SK-N-SH (cell line): ENCODE data around the gene CACNA1G. TPM values are rescaled to one million over a fixed set of nuclear protein-coding genes. Genes with fewer than 3 reads are reported as not detected.

Source experiments
- CTCF ChIA-PET: fragments of 300-600, 350-600 bp; formaldehyde crosslinking; extraction: SDS; loops from one replicate; lab custom pipeline; 2021; lab: Yijun Ruan, JAX
- POLR2A ChIA-PET: fragments of 350-600 bp; sonication (Branson Sonifier 250); formaldehyde crosslinking; extraction: SDS; loops from one replicate; lab custom pipeline; 2020; ENCODE audit warnings: antibody characterized with exemption, inconsistent platforms; lab: Yijun Ruan, JAX
- DNase-seq: peaks from one replicate; pipeline ENCODE4 v3.0.0; 2012
- H2AFZ ChIP-seq: fragments of 200-600 bp; sonication (generic); 2 replicates; pipeline ENCODE4 v1.8.1; 2016; ENCODE audit warnings: antibody characterized with exemption, mild to moderate bottlenecking, low read depth
- H3F3A ChIP-seq: fragments of 200-600 bp; sonication (generic); replicated peaks from 2 replicates; pipeline ENCODE3; 2016; ENCODE audit warnings: antibody characterized with exemption, mild to moderate bottlenecking; ENCODE audit not compliant: insufficient read depth
- H3K27ac ChIP-seq, 2 experiments: fragments of 200-500 bp in 1 of 2; fragments of 200-600 bp in 1 of 2; sonication (Bioruptor generic) in 1 of 2; sonication (generic), shearing (Covaris generic) in 1 of 2; 2 replicates each; pipeline versions ENCODE4 v1.5.1 to v1.6.1; 2014 to 2016; ENCODE audit warnings: low read depth in 2 of 2, inconsistent platforms in 1 of 2, low read length in 1 of 2, mild to moderate bottlenecking in 1 of 2, mixed read lengths in 1 of 2
- H3K27me3 ChIP-seq: fragments of 200-600 bp; sonication (generic), shearing (Covaris generic); 2 replicates; pipeline ENCODE4 v1.6.1; 2016; ENCODE audit warnings: mixed run types; ENCODE audit not compliant: insufficient read depth
- H3K36me3 ChIP-seq, 2 experiments: fragments of 200-500 bp in 1 of 2; fragments of 200-600 bp in 1 of 2; sonication (Bioruptor generic) in 1 of 2; sonication (generic) in 1 of 2; replicated peaks in 1 of 2; 2 replicates each; pipeline versions ENCODE3 to v1.5.1; 2014 to 2016; ENCODE audit warnings: low read length in 1 of 2, mild to moderate bottlenecking in 1 of 2; ENCODE audit not compliant: insufficient read depth in 2 of 2, control insufficient read depth in 1 of 2
- H3K4me1 ChIP-seq, 2 experiments: fragments of 200-500 bp in 1 of 2; fragments of 200-600 bp in 1 of 2; sonication (Bioruptor generic) in 1 of 2; sonication (generic), shearing (Covaris generic) in 1 of 2; 2 replicates each; pipeline versions ENCODE4 v1.5.1 to v1.6.1; 2014 to 2016; ENCODE audit warnings: low read depth in 1 of 2, low read length in 1 of 2, mixed run types in 1 of 2; ENCODE audit not compliant: insufficient read depth in 2 of 2, control insufficient read depth in 1 of 2
- H3K4me2 ChIP-seq: fragments of 200-600 bp; sonication (generic), shearing (Covaris generic); 2 replicates; pipeline ENCODE4 v1.6.1; 2017; ENCODE audit warnings: mixed run types
- H3K4me3 ChIP-seq, 2 experiments: fragments of 200-500 bp in 1 of 2; fragments of 200-600 bp in 1 of 2; sonication (Bioruptor generic) in 1 of 2; sonication (generic), shearing (Covaris generic) in 1 of 2; 2 replicates each; pipeline versions ENCODE4 v1.5.1 to v1.8.1; 2014 to 2016; ENCODE audit warnings: low read depth in 2 of 2, inconsistent platforms in 1 of 2, low read length in 1 of 2, mild to moderate bottlenecking in 1 of 2, mixed read lengths in 1 of 2, moderate library complexity in 1 of 2
- H3K79me2 ChIP-seq: fragments of 200-600 bp; sonication (generic); 2 replicates; pipeline ENCODE4 v1.8.1; 2017; ENCODE audit warnings: mild to moderate bottlenecking; ENCODE audit not compliant: insufficient read depth
- H3K9ac ChIP-seq: fragments of 200-600 bp; sonication (generic); 2 replicates; pipeline ENCODE4 v1.6.1; 2017; ENCODE audit warnings: mixed run types
- H3K9me2 ChIP-seq: fragments of 200-600 bp; sonication (generic); 2 replicates; pipeline ENCODE4 v1.6.1; 2017; ENCODE audit warnings: mixed run types
- H3K9me3 ChIP-seq: fragments of 200-600 bp; sonication (generic); 2 replicates; pipeline ENCODE4 v1.6.1; 2017; ENCODE audit warnings: mixed run types, mild to moderate bottlenecking, moderate library complexity
- H4K20me1 ChIP-seq: fragments of 200-600 bp; sonication (generic); 2 replicates; pipeline ENCODE4 v1.6.1; 2017; ENCODE audit warnings: mild to moderate bottlenecking, mixed run types; ENCODE audit not compliant: insufficient read depth
- CHD2 ChIP-seq: fragments of 150-350 bp; IDR thresholded peaks from 2 replicates; pipeline ENCODE4 v1.6.1; 2018; ENCODE audit warnings: low read length; ENCODE audit not compliant: partially characterized antibody
- ELF1 ChIP-seq: IDR thresholded peaks from 2 replicates; pipeline ENCODE4 v1.4.0; 2012
- EP300 ChIP-seq, 2 experiments: IDR thresholded peaks; 2 replicates each; pipeline versions ENCODE4 v1.4.0 to v1.6.1; 2012; ENCODE audit warnings: borderline replicate concordance in 1 of 2, low read depth in 1 of 2, low read length in 1 of 2
- FOXJ3 ChIP-seq: sonication (generic); formaldehyde crosslinking; IDR thresholded peaks from 2 replicates; pipeline ENCODE4 v1.5.1; 2020; ENCODE audit warnings: mild to moderate bottlenecking, missing genetic modification reagents
- GABPA ChIP-seq: IDR thresholded peaks from 2 replicates; pipeline ENCODE4 v1.4.0; 2012; ENCODE audit warnings: low read depth, mild to moderate bottlenecking
- GATA2 ChIP-seq: sonication (generic); formaldehyde crosslinking; IDR thresholded peaks from 2 replicates; pipeline ENCODE4 v1.5.0; 2020; ENCODE audit warnings: mild to moderate bottlenecking, missing genetic modification reagents
- IRF3 ChIP-seq: fragments of 150-350 bp; IDR thresholded peaks from 2 replicates; pipeline ENCODE4 v1.6.1; 2016; ENCODE audit warnings: mild to moderate bottlenecking, low read depth, low read length
- JUND ChIP-seq: IDR thresholded peaks from 2 replicates; pipeline ENCODE4 v1.4.0; 2012
- POLR2AphosphoS5 ChIP-seq: IDR thresholded peaks from 2 replicates; pipeline ENCODE4 v1.6.1; 2012; ENCODE audit warnings: low read depth, low read length
- RAD21 ChIP-seq: IDR thresholded peaks from 2 replicates; pipeline ENCODE4 v1.6.1; 2012; ENCODE audit warnings: mild to moderate bottlenecking, low read length
- RCOR1 ChIP-seq: fragments of 150-350 bp; IDR thresholded peaks from 2 replicates; pipeline ENCODE4 v1.6.1; 2017; ENCODE audit warnings: antibody characterized with exemption, low read length
- SMC3 ChIP-seq: IDR thresholded peaks from 2 replicates; pipeline ENCODE4 v1.6.1; 2012; ENCODE audit warnings: low read depth, low read length, improper control_type of control experiment
- WGBS: methylation state at CpG from one replicate; pipeline ENCODE4 v1.1.6; 2017; ENCODE audit warnings: low lambda C conversion rate; 5-methylcytosine and 5-hydroxymethylcytosine counted together
- polyA plus RNA-seq, 3 experiments: library from polyadenylated mRNA; depleted of rRNA; stranded (reverse); fragments of >200 nt; gene quantifications; 2 replicates each; pipeline ENCODE4 v1.2.3, GENCODE V29; 2012
- TF ChIP-seq, protein P1 (sequence below): IDR thresholded peaks from 2 replicates; pipeline ENCODE4 v1.4.0; 2012; ENCODE audit warnings: low read depth

CACNA1G gene
- polyA plus RNA-seq, 1 of the 3 experiments (the other 2 are of a cell fraction): 0.21 TPM

DNA sequence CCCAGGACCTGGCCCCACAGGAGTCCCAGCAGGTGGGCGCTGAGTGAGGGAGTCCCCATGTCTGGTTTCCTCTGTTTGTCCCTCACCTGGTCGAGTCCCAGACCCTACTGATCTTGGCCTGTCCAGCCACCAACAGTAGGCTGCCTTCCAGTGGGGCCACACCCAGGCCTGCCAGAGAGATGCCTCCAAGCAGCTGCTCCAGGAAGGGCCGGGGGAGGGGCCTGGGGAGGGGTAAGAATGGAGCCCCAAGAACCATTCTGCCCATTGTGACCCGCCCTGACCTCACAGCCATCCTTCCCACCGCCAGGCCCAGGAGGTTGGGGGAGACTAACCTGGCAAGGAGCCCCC, 12.8 kb upstream of the CACNA1G start:
- H3K27ac ChIP-seq: peak overlapping the region in 1 of 2 experiments; percentile 78; a peak in 2 of 4 replicates
- peak overlapping the region; percentile 98 for H3K4me2 ChIP-seq
- H3K9me3 ChIP-seq: no peaks in the 10 kb centered on the region
- WGBS: 62% methylated on average over 5 of the region's 5 CpGs
- H3K4me3 ChIP-seq: peak overlapping the region; percentile 70 to 76
- ChIA-PET CTCF (interaction anchor here (0.6 to 24.2 kb wide), 17 partner anchors 8 to 297 kb away, joined by 3 to 1212 read pairs (median 6); partner anchors contain the start of genes RSAD1 and TMEM92), POLR2A (interaction anchor here (0.7 kb wide), 1 partner anchor 7 kb away, joined by 3 read pairs; no protein-coding TSS in a partner anchor)
- H3K36me3 ChIP-seq: peaks cover 16 to 27% of the 10 kb centered on the region in 2 experiments
- peaks cover 16% of the 10 kb centered on the region for H3K79me2 ChIP-seq
- H4K20me1 ChIP-seq: no peaks in the 10 kb centered on the region
- DNase-seq: no peak
- H3K27me3 ChIP-seq: no peaks in the 10 kb centered on the region
- TF ChIP-seq, protein P1, sequence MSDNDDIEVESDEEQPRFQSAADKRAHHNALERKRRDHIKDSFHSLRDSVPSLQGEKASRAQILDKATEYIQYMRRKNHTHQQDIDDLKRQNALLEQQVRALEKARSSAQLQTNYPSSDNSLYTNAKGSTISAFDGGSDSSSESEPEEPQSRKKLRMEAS: no peak
- TF ChIP-seq ELF1: no peak
- TF ChIP-seq RCOR1: no peak
- no peak for TF ChIP-seq SMC3
- no peak for TF ChIP-seq CHD2
- no peak for TF ChIP-seq EP300 (IDR thresholded peaks at IDR 0.05; ENCODE audit: borderline replicate concordance in 1 of 2, low read depth in 1 of 2, low read length in 1 of 2)
- TF ChIP-seq GATA2: no peak
- no peak for TF ChIP-seq GABPA
- no peak for TF ChIP-seq JUND
- no peak for TF ChIP-seq IRF3
- TF ChIP-seq POLR2AphosphoS5: no peak
- no peak for TF ChIP-seq RAD21
- H3F3A ChIP-seq: peaks cover 6% of the 10 kb centered on the region
- H3K4me1 ChIP-seq: peaks cover 3 to 25% of the 10 kb centered on the region in 2 experiments; a peak in 3 of 4 replicates
- no peak overlapping the region; the same call in 1 of the 2 replicates for H2AFZ ChIP-seq
- H3K9ac ChIP-seq: peak overlapping the region; percentile 79
- H3K9me2 ChIP-seq: no peaks in the 10 kb centered on the region

GRCh38 chr17:50548831-50549230, 11.7 kb upstream of the CACNA1G start:
- no peak overlapping the region for H3K4me3 ChIP-seq
- no peak overlapping the region for H3K4me2 ChIP-seq
- ChIA-PET CTCF (interaction anchor here (0.7 to 24.2 kb wide), 16 partner anchors 10 to 293 kb away, joined by 3 to 1212 read pairs (median 32); partner anchors contain the start of gene CACNA1G), POLR2A (interaction anchor here (1.0 to 2.4 kb wide), 3 partner anchors 77 to 147 kb away, joined by 3 to 21 read pairs (median 3); no protein-coding TSS in a partner anchor)
- H3K27ac ChIP-seq: no peak overlapping the region
- 95% methylated on average over 18 of the region's 18 CpGs for WGBS
- H2AFZ ChIP-seq: no peak overlapping the region
- H3K4me1 ChIP-seq: peaks cover 0 to 20% of the 10 kb centered on the region in 2 experiments; a peak in 1 of 4 replicates
- peaks cover 6% of the 10 kb centered on the region for H3F3A ChIP-seq
- no peak for DNase-seq
- H3K9me3 ChIP-seq: no peaks in the 10 kb centered on the region
- peaks cover 16% of the 10 kb centered on the region for H3K79me2 ChIP-seq
- peaks cover 16 to 27% of the 10 kb centered on the region in 2 experiments for H3K36me3 ChIP-seq
- no peaks in the 10 kb centered on the region for H4K20me1 ChIP-seq
- no peaks in the 10 kb centered on the region for H3K27me3 ChIP-seq
- no peak for TF ChIP-seq GABPA
- TF ChIP-seq FOXJ3 (CRISPR knock-in tag): no peak
- H3K9ac ChIP-seq: no peak overlapping the region
- no peaks in the 10 kb centered on the region for H3K9me2 ChIP-seq
